H1 (cell line): ENCODE results near the gene LMNB1. TPM values are rescaled to one million over a fixed set of nuclear protein-coding genes. Genes with fewer than 3 reads are reported as not detected.

Experiments
- CTCF ChIA-PET: fragments of 300-600 bp; sonication (Branson Sonifier 250); formaldehyde crosslinking; loops from one replicate; lab custom pipeline; 2021; ENCODE audit not compliant: partially characterized antibody; lab: Charles Lee
- POLR2A ChIA-PET: fragments of 300-600 bp; sonication (Branson Sonifier 250); formaldehyde crosslinking; loops from one replicate; lab custom pipeline; 2021; ENCODE audit warnings: inconsistent platforms; ENCODE audit not compliant: partially characterized antibody; lab: Charles Lee
- DNase-seq, 2 experiments: peaks; one replicate each; pipeline versions ENCODE4 v3.0.0 to v3.0.0-alpha.2; 2010 to 2022; ENCODE audit warnings: low spot score in 2 of 2, low read depth in 1 of 2, mixed read lengths in 1 of 2
- FAIRE-seq: peaks from 2 replicates; lab custom pipeline; 2011; peaks lifted over from hg19 to GRCh38; lab: Jason Lieb, UNC
- H2AFZ ChIP-seq: 2 replicates; pipeline ENCODE4 v1.8.1; 2012; ENCODE audit warnings: low read length, inconsistent platforms
- H2AK5ac ChIP-seq: 2 replicates; pipeline ENCODE4 v1.6.1; 2013; ENCODE audit warnings: low read depth, low read length
- H2BK120ac ChIP-seq: replicated peaks from 2 replicates; pipeline ENCODE3; 2013; ENCODE audit warnings: low read depth, low read length, inconsistent platforms
- H2BK12ac ChIP-seq: 2 replicates; pipeline ENCODE4 v1.6.1; 2013; ENCODE audit warnings: low read depth, low read length
- H2BK15ac ChIP-seq: 2 replicates; pipeline ENCODE4 v1.6.1; 2013; ENCODE audit warnings: low read length
- H2BK20ac ChIP-seq: 2 replicates; pipeline ENCODE4 v1.6.1; 2013; ENCODE audit warnings: low read length
- H2BK5ac ChIP-seq: 2 replicates; pipeline ENCODE4 v1.6.1; 2013; ENCODE audit warnings: low read depth, low read length
- H3K14ac ChIP-seq: 2 replicates; pipeline ENCODE4 v1.6.1; 2013; ENCODE audit warnings: inconsistent platforms; ENCODE audit not compliant: insufficient read length
- H3K18ac ChIP-seq: 2 replicates; pipeline ENCODE4 v1.6.1; 2013; ENCODE audit warnings: low read length; ENCODE audit errors: extremely low read depth
- H3K23ac ChIP-seq: 2 replicates; pipeline ENCODE4 v1.6.1; 2013; ENCODE audit warnings: inconsistent platforms; ENCODE audit not compliant: insufficient read length
- H3K23me2 ChIP-seq: 2 replicates; pipeline ENCODE4 v1.6.1; 2013; ENCODE audit warnings: low read depth, low read length
- H3K27ac ChIP-seq: 2 replicates; pipeline ENCODE4 v1.6.1; 2011; ENCODE audit warnings: low read depth, low read length, inconsistent platforms
- H3K27me3 ChIP-seq, 4 experiments: replicated peaks in 1 of 4; 1 replicate in 1 of 4; 2 replicates in 3 of 4; pipeline versions ENCODE4 v1.6.1 to v1.8.1; 2011 to 2013; ENCODE audit warnings: low read length in 3 of 4, mild to moderate bottlenecking in 3 of 4, inconsistent platforms in 2 of 4, mixed read lengths in 2 of 4, moderate library complexity in 1 of 4; ENCODE audit not compliant: control insufficient read depth in 3 of 4, insufficient read depth in 3 of 4; ENCODE audit errors: extremely low read depth in 1 of 4
- H3K36me3 ChIP-seq, 4 experiments: 2 replicates each; pipeline versions ENCODE4 v1.6.1 to v1.8.1; 2011 to 2013; ENCODE audit warnings: mild to moderate bottlenecking in 4 of 4, low read length in 3 of 4, moderate library complexity in 2 of 4, control low read depth in 1 of 4, inconsistent platforms in 1 of 4; ENCODE audit not compliant: insufficient read depth in 4 of 4, control insufficient read depth in 2 of 4
- H3K4ac ChIP-seq: replicated peaks from 2 replicates; pipeline ENCODE3; 2013; ENCODE audit warnings: low read length, low read depth, mixed read lengths, inconsistent platforms; ENCODE audit not compliant: insufficient read length
- H3K4me1 ChIP-seq, 4 experiments: replicated peaks in 1 of 4; 1 replicate in 1 of 4; 2 replicates in 3 of 4; pipeline versions ENCODE4 v1.6.1 to v1.8.1; 2011 to 2013; ENCODE audit warnings: low read length in 3 of 4, inconsistent platforms in 2 of 4, mixed read lengths in 1 of 4; ENCODE audit not compliant: insufficient read depth in 4 of 4, control insufficient read depth in 3 of 4
- H3K4me2 ChIP-seq, 2 experiments: 2 replicates each; pipeline versions ENCODE4 v1.6.1 to v1.8.1; 2011 to 2013; ENCODE audit warnings: low read depth in 2 of 2, low read length in 2 of 2, control low read depth in 1 of 2, inconsistent platforms in 1 of 2, mild to moderate bottlenecking in 1 of 2; ENCODE audit not compliant: insufficient read depth in 1 of 2
- H3K4me3 ChIP-seq, 4 experiments: fragments of 200-600, 300-600 bp in 1 of 4; sonication (generic), shearing (Covaris generic), sonication (Bioruptor Twin) in 1 of 4; 2 replicates each; pipeline versions ENCODE4 v1.5.1 to v1.8.1; 2011 to 2016; ENCODE audit warnings: low read length in 4 of 4, low read depth in 3 of 4, control low read depth in 2 of 4, inconsistent platforms in 2 of 4, mild to moderate bottlenecking in 2 of 4, mixed read lengths in 1 of 4, moderate library complexity in 1 of 4; ENCODE audit not compliant: insufficient read depth in 2 of 4; ENCODE audit errors: extremely low read depth in 1 of 4
- H3K56ac ChIP-seq: replicated peaks from 2 replicates; pipeline ENCODE3; 2013; ENCODE audit warnings: low read depth, mild to moderate bottlenecking, mixed read lengths, low read length, inconsistent platforms; ENCODE audit not compliant: insufficient read length
- H3K79me1 ChIP-seq: 2 replicates; pipeline ENCODE4 v1.6.1; 2013; ENCODE audit warnings: low read depth, low read length, control low read depth
- H3K79me2 ChIP-seq, 2 experiments: 2 replicates each; pipeline versions ENCODE4 v1.6.1 to v1.8.1; 2012 to 2013; ENCODE audit warnings: low read length in 2 of 2, mild to moderate bottlenecking in 2 of 2, inconsistent platforms in 1 of 2; ENCODE audit not compliant: insufficient read depth in 2 of 2, control insufficient read depth in 1 of 2
- H3K9ac ChIP-seq, 4 experiments: replicated peaks in 1 of 4; 1 replicate in 1 of 4; 2 replicates in 3 of 4; pipeline versions ENCODE4 v1.6.1 to v1.8.1; 2011 to 2013; ENCODE audit warnings: low read depth in 3 of 4, low read length in 3 of 4, control low read depth in 2 of 4, mild to moderate bottlenecking in 2 of 4, moderate library complexity in 2 of 4, inconsistent platforms in 1 of 4; ENCODE audit errors: extremely low read depth in 1 of 4
- H3K9me3 ChIP-seq, 2 experiments: 2 replicates each; pipeline versions ENCODE4 v1.6.1 to v1.8.1; 2012 to 2013; ENCODE audit warnings: mild to moderate bottlenecking in 2 of 2, moderate library complexity in 2 of 2, control low read depth in 1 of 2, inconsistent platforms in 1 of 2, low read depth in 1 of 2, low read length in 1 of 2, mixed read lengths in 1 of 2; ENCODE audit not compliant: insufficient read depth in 2 of 2
- H4K20me1 ChIP-seq, 2 experiments: replicated peaks in 1 of 2; 2 replicates each; pipeline versions ENCODE3 to v1.8.1; 2011 to 2013; ENCODE audit warnings: inconsistent platforms in 2 of 2, low read length in 2 of 2, mild to moderate bottlenecking in 1 of 2; ENCODE audit not compliant: insufficient read depth in 2 of 2, control insufficient read depth in 1 of 2
- H4K5ac ChIP-seq: 2 replicates; pipeline ENCODE4 v1.6.1; 2013; ENCODE audit warnings: low read length, low read depth, mixed read lengths, inconsistent platforms; ENCODE audit not compliant: insufficient read length
- H4K8ac ChIP-seq: 2 replicates; pipeline ENCODE4 v1.8.0; 2013; ENCODE audit warnings: mild to moderate bottlenecking, moderate library complexity, low read length, inconsistent platforms; ENCODE audit not compliant: insufficient read depth; ENCODE audit errors: extremely low read depth
- H4K91ac ChIP-seq: replicated peaks from 2 replicates; pipeline ENCODE3; 2013; ENCODE audit warnings: low read length, mixed read lengths, inconsistent platforms; ENCODE audit not compliant: insufficient read length
- BRCA1 ChIP-seq: IDR thresholded peaks from 2 replicates; pipeline ENCODE4 v1.6.1; 2012; ENCODE audit warnings: low read depth, low read length, improper control_type of control experiment
- WGBS, 2 experiments: shearing (Covaris generic) in 1 of 2; methylation state at CpG; one replicate each; pipeline versions ENCODE4 v1.1.6 to v1.1.7; 2013 to 2015; ENCODE audit warnings: low lambda C conversion rate in 2 of 2, mixed read lengths in 2 of 2, inconsistent platforms in 1 of 2, low coverage in 1 of 2, missing lambda C conversion rate in 1 of 2; ENCODE audit not compliant: insufficient replicate concordance in 2 of 2, insufficient coverage in 1 of 2, insufficient read length in 1 of 2; ENCODE audit errors: extremely low coverage in 1 of 2, missing lambda C conversion rate in 1 of 2; 5-methylcytosine and 5-hydroxymethylcytosine counted together
- polyA plus RNA-seq, 7 experiments: library from polyadenylated mRNA; depleted of rRNA in 3 of 7; stranded (reverse) in 5 of 7; unstranded in 2 of 7; fragments of >200 nt in 5 of 7; fragments of 200-250 nt in 2 of 7; gene quantifications; 1 replicate in 5 of 7; 2 replicates in 1 of 7; 4 replicates in 1 of 7; pipeline versions ENCODE4 v1.2.1 to v1.2.3, GENCODE V29; 2011 to 2013; ENCODE audit warnings: missing spikeins in 2 of 7, mixed read lengths in 2 of 7
- total RNA-seq: library from RNA; stranded (reverse); fragmentation: NEBNext Ultra II Directional; extraction: Animal tissue kit (Norgen Biotek cat#: 25700); gene quantifications from 2 replicates; pipeline ENCODE4 v1.2.1, GENCODE V29; 2021

The LMNB1 gene
- total and polyA plus RNA-seq, 2 of the 8 experiments (the other 6 are each of a cell fraction or from before 2014, with no cell fraction given): 73.5 to 225 TPM

GRCh38 chr5:126755593-126755992, 21.3 kb upstream of the LMNB1 start:
- Histone ChIP-seq H3K4me1 (peaks cover 0 to 4% (median 2%) of the 10 kb centered on the region in 4 experiments; a peak in 3 of 7 replicates), H3K23ac (no peak overlapping the region), H4K5ac (no peak overlapping the region), H3K56ac (no peak overlapping the region), H3K18ac (no peak overlapping the region), H2BK120ac (no peak overlapping the region), H2BK5ac (no peak overlapping the region), H3K9ac (no peak overlapping the region), H4K8ac (no peak overlapping the region), H3K23me2 (no peaks in the 10 kb centered on the region), H3K4me2 (no peak overlapping the region), H3K14ac (no peak overlapping the region), H4K20me1 (no peaks in the 10 kb centered on the region), H2BK15ac (no peak overlapping the region), H3K27ac (no peak overlapping the region), H3K9me3 (no peaks in the 10 kb centered on the region), H3K79me2 (no peaks in the 10 kb centered on the region), H3K4ac (no peak overlapping the region), H3K79me1 (no peaks in the 10 kb centered on the region), H3K36me3 (no peaks in the 10 kb centered on the region), H2BK12ac (no peak overlapping the region), H2AK5ac (no peak overlapping the region), H3K4me3 (no peak overlapping the region), H2AFZ (no peak overlapping the region), H3K27me3 (no peaks in the 10 kb centered on the region), H4K91ac (peak overlapping the region; percentile 25), H2BK20ac (no peak overlapping the region)
- POLR2A ChIA-PET: interaction anchor here (0.8 to 4.0 kb wide), 2 partner anchors 15 to 23 kb away, joined by 3 to 30 read pairs; partner anchors contain the start of gene LMNB1
- 90% methylated on average over 4 of the region's 4 CpGs; no CpG with 5 or more reads in 1 of the 2 experiments for WGBS, 2 experiments
- FAIRE-seq (no peak), DNase-seq (no peak)
- CTCF ChIA-PET: interaction anchor here (0.8 to 2.9 kb wide), 8 partner anchors 10 to 105 kb away, joined by 3 to 12 read pairs (median 4); no protein-coding TSS in a partner anchor
- no peak for TF ChIP-seq BRCA1
